ENCODE results near the gene TUBB.

DNA sequence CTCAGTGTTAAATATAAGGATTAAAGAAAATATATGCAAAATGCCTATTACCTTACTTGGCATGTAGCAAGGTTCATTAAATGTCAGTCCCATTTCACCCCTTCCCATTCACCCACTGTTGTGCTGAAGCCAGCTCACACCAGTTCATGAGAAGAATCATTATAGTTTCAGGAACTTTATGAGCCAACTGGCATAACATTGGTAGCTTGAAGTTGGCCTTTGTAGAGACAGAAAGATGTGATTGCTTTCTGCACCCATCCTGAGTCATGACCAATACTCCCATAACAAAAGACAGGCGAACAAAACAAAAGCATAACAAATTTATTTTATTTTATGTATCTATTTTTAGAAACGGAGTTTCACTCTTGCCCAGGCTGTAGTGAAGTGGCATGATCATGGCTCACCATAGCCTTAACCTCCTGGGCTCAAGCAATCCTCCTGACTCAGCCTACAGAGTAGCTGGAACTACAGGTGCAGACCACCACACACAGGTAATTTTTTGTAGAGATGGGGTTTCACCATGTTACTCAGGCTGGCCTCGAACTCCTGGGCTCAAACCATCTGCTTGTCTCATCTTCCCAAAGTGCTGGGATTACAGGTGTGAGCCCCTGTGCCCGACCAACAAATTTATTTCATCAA, 41.8 kb downstream of the TUBB start:
- TF ChIP-seq, protein P1, sequence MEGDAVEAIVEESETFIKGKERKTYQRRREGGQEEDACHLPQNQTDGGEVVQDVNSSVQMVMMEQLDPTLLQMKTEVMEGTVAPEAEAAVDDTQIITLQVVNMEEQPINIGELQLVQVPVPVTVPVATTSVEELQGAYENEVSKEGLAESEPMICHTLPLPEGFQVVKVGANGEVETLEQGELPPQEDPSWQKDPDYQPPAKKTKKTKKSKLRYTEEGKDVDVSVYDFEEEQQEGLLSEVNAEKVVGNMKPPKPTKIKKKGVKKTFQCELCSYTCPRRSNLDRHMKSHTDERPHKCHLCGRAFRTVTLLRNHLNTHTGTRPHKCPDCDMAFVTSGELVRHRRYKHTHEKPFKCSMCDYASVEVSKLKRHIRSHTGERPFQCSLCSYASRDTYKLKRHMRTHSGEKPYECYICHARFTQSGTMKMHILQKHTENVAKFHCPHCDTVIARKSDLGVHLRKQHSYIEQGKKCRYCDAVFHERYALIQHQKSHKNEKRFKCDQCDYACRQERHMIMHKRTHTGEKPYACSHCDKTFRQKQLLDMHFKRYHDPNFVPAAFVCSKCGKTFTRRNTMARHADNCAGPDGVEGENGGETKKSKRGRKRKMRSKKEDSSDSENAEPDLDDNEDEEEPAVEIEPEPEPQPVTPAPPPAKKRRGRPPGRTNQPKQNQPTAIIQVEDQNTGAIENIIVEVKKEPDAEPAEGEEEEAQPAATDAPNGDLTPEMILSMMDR (conservative IDR thresholded peaks at IDR 0.05; ENCODE audit: low read length), result no peak
- TF ChIP-seq EZH2phosphoT487 (IDR thresholded peaks at IDR 0.05; ENCODE audit: borderline replicate concordance), result no peak

All from Loucy (cell line).